ENCODE measurements around the gene CRY1. TPM values are rescaled to one million over a fixed set of nuclear protein-coding genes. Genes with fewer than 3 reads are reported as not detected.

CRY1 gene
- total and polyA plus RNA-seq, 2 of the 4 experiments (the other 2 are of a cell fraction), result 5.9 to 9.9 TPM

GRCh38 chr12:107122452-107122958 is 29.2 kb upstream of the CRY1 start:
- Histone ChIP-seq H3K4me2 (ENCODE audit: low read depth, low read length) (no peak overlapping the region), H4K91ac (ENCODE audit: insufficient read depth, low read depth, low read length) (no peak overlapping the region), H4K5ac (ENCODE audit: low read depth, low read length) (no peak overlapping the region), H3K18ac (ENCODE audit: low read depth, low read length) (no peak overlapping the region), H3K9ac (ENCODE audit: low read depth, low read length) (no peak overlapping the region), H2BK20ac (ENCODE audit: low read depth, low read length) (no peak overlapping the region), H3K56ac (ENCODE audit: extremely low read depth, insufficient read depth, low read length) (no peak overlapping the region), H4K20me1 (ENCODE audit: insufficient read depth, low read length) (no peaks in the 10 kb centered on the region), H2BK5ac (ENCODE audit: low read depth, low read length, poor library complexity, severe bottlenecking) (no peak overlapping the region), H3K23ac (ENCODE audit: low read depth, low read length) (no peak overlapping the region), H3K9me3 (ENCODE audit: control insufficient read depth, insufficient read depth, low read length) (no peaks in the 10 kb centered on the region), H2BK15ac (ENCODE audit: low read depth, low read length) (no peak overlapping the region), H2AK5ac (ENCODE audit: low read depth, low read length) (no peak overlapping the region), H3K9me1 (ENCODE audit: insufficient read depth, low read length) (no peaks in the 10 kb centered on the region), H3K27me3 (ENCODE audit: control insufficient read depth, insufficient read depth, low read length) (peaks cover 29% of the 10 kb centered on the region), H3K4ac (ENCODE audit: low read depth, low read length) (no peak overlapping the region), H3K14ac (replicated peaks; ENCODE audit: low read depth, low read length) (no peak overlapping the region), H2BK120ac (ENCODE audit: low read depth, low read length) (no peak overlapping the region), H3K79me1 (ENCODE audit: low read depth in 1 of 2, low read length in 2 of 2) (no peaks in the 10 kb centered on the region), H3K27ac (ENCODE audit: insufficient read depth, low read length) (no peak overlapping the region), H3K36me3 (ENCODE audit: control insufficient read depth, insufficient read depth, low read length) (no peaks in the 10 kb centered on the region), H4K8ac (ENCODE audit: low read depth in 2 of 2, low read length in 2 of 2) (no peak overlapping the region), H2AFZ (replicated peaks; ENCODE audit: low read length, poor library complexity) (no peak overlapping the region), H3K4me1 (ENCODE audit: control insufficient read depth, insufficient read depth, low read length) (no peaks in the 10 kb centered on the region), H2AK9ac (replicated peaks; ENCODE audit: low read depth, low read length, poor library complexity) (no peak overlapping the region), H3K4me3 (ENCODE audit: insufficient read depth, low read depth, low read length) (no peak overlapping the region)
- TF ChIP-seq USF2 (IDR thresholded peaks at IDR 0.05; ENCODE audit: low read depth, low read length), result no peak
- no peak for TF ChIP-seq RAD21 (IDR thresholded peaks at IDR 0.05; ENCODE audit: low read length)
- no peak for TF ChIP-seq RCOR1 (IDR thresholded peaks at IDR 0.05; ENCODE audit: insufficient replicate concordance, low read length)
- TF ChIP-seq SMC3 (IDR thresholded peaks at IDR 0.05; ENCODE audit: low read depth, low read length), result no peak
- WGBS, 2 experiments (ENCODE audit: extremely low coverage in 2 of 2, insufficient read length in 1 of 2), result no CpG with 5 or more reads among the region's 3 CpGs
- no peak for DNase-seq
- no peak for ATAC-seq (ENCODE audit: low read depth)
- no TSS peak for BruUV-seq (replicated peaks)
- in situ Hi-C loops (cut with MboI; ENCODE audit: low sequenced_read_pairs) (no loop called here), intact Hi-C loops (cut with micrococcal nuclease) (no loop called here), dilution Hi-C loops (cut with HindIII; ENCODE audit: low sequenced_read_pairs, unreplicated experiment) (no loop called here)
- ChIA-PET POLR2A (ENCODE audit: unreplicated experiment) (no interaction called here), CTCF (interaction anchor here (2.1 kb wide), 1 partner anchor 9 kb away, joined by 5 read pairs; no protein-coding TSS in a partner anchor)

Data from IMR-90 (cell line).